GM23338 (cell line): ENCODE results near the gene KRTAP4-3. TPM values are rescaled to one million over a fixed set of nuclear protein-coding genes. Genes with fewer than 3 reads are reported as not detected.
"Not testable (repeated sequence)": the region's sequence is repeated elsewhere in the genome, so short reads cannot be mapped to it uniquely, and the experiment has no call there.

ENCODE experiments used
- ATAC-seq: fragments of 200-7000 bp; cut with Tn5 transposase; 3 replicates; pipeline ENCODE4 v1.9.1; 2020
- DNase-seq: peaks from one replicate; pipeline ENCODE4 v3.0.0-alpha.2; 2015; ENCODE audit warnings: low spot score
- H2AFZ ChIP-seq: fragments of 200-600 bp; sonication (generic); 2 replicates; pipeline ENCODE4 v1.8.0; 2016; ENCODE audit warnings: antibody characterized with exemption, mild to moderate bottlenecking, moderate library complexity
- H3F3A ChIP-seq: fragments of 200-600 bp; sonication (generic); replicated peaks from 2 replicates; pipeline ENCODE4 v1.8.0; 2017; ENCODE audit warnings: antibody characterized with exemption, mixed run types, low read depth
- H3K27ac ChIP-seq: fragments of 200-600 bp; sonication (generic); 2 replicates; pipeline ENCODE4 v1.6.1; 2016; ENCODE audit warnings: low read depth
- H3K27me3 ChIP-seq: fragments of 200-600 bp; sonication (generic); 2 replicates; pipeline ENCODE4 v1.8.0; 2016; ENCODE audit warnings: mild to moderate bottlenecking, mixed run types, moderate library complexity; ENCODE audit not compliant: insufficient read depth
- H3K36me3 ChIP-seq: fragments of 200-600 bp; sonication (generic); 2 replicates; pipeline ENCODE4 v1.8.0; 2016; ENCODE audit warnings: mild to moderate bottlenecking; ENCODE audit not compliant: insufficient read depth
- H3K4me1 ChIP-seq: fragments of 200-600 bp; sonication (generic); 2 replicates; pipeline ENCODE4 v1.8.0; 2016; ENCODE audit warnings: mild to moderate bottlenecking, moderate library complexity; ENCODE audit not compliant: insufficient read depth
- H3K4me2 ChIP-seq: fragments of 200-600 bp; sonication (generic); 2 replicates; pipeline ENCODE4 v1.7.1; 2017; ENCODE audit warnings: mixed run types
- H3K4me3 ChIP-seq: fragments of 200-600 bp; sonication (generic); 2 replicates; pipeline ENCODE4 v1.6.1; 2016; ENCODE audit warnings: mixed run types
- H3K79me2 ChIP-seq: fragments of 200-600 bp; sonication (generic); replicated peaks from 2 replicates; pipeline ENCODE4 v1.8.0; 2017; ENCODE audit warnings: mild to moderate bottlenecking; ENCODE audit not compliant: insufficient read depth
- H3K9me2 ChIP-seq: fragments of 200-600 bp; sonication (generic); 2 replicates; pipeline ENCODE4 v1.8.0; 2017; ENCODE audit not compliant: insufficient read depth
- H4K20me1 ChIP-seq: fragments of 200-600 bp; sonication (generic); replicated peaks from 2 replicates; pipeline ENCODE4 v1.8.0; 2017; ENCODE audit warnings: mild to moderate bottlenecking; ENCODE audit not compliant: insufficient read depth
- H3K27ac Mint-ChIP-seq: 2 replicates; pipeline ENCODE4 v1.8.0; 2020; ENCODE audit warnings: inconsistent platforms, mild to moderate bottlenecking, moderate library complexity, mixed read lengths
- H3K27me3 Mint-ChIP-seq: 3 replicates; pipeline ENCODE4 v1.8.0; 2022; ENCODE audit warnings: low read depth, mild to moderate bottlenecking, moderate library complexity, mixed read lengths, inconsistent platforms; ENCODE audit not compliant: insufficient read depth, poor library complexity
- H3K36me3 Mint-ChIP-seq: 3 replicates; pipeline ENCODE4 v1.8.0; 2021; ENCODE audit warnings: low read depth, mild to moderate bottlenecking, inconsistent platforms, moderate library complexity, mixed read lengths
- H3K4me1 Mint-ChIP-seq: 3 replicates; pipeline ENCODE4 v1.8.0; 2020; ENCODE audit warnings: mild to moderate bottlenecking, inconsistent platforms, mixed read lengths
- H3K4me3 Mint-ChIP-seq: 3 replicates; pipeline ENCODE4 v1.8.0; 2021; ENCODE audit warnings: moderate library complexity, mild to moderate bottlenecking, inconsistent platforms, mixed read lengths
- H3K9me3 Mint-ChIP-seq: 3 replicates; pipeline ENCODE4 v1.8.0; 2020; ENCODE audit warnings: moderate library complexity, mild to moderate bottlenecking, inconsistent platforms, mixed read lengths
- CREB1 ChIP-seq: fragments of 250-450 bp; sonication (Bioruptor Pico); IDR thresholded peaks from 2 replicates; pipeline ENCODE4 v1.5.0; 2020; ENCODE audit warnings: low read depth, mild to moderate bottlenecking, moderate library complexity
- ETS1 ChIP-seq: IDR thresholded peaks from 2 replicates; pipeline ENCODE4 v1.6.1; 2016; ENCODE audit warnings: antibody characterized with exemption
- EZH2phosphoT487 ChIP-seq: fragments of 200-600 bp; sonication (generic); IDR thresholded peaks from one replicate; pipeline ENCODE4 v1.8.1; 2018; ENCODE audit warnings: antibody characterized with exemption; ENCODE audit not compliant: unreplicated experiment
- REST ChIP-seq: IDR thresholded peaks from one replicate; pipeline ENCODE4 v1.6.1; 2018; ENCODE audit warnings: antibody characterized with exemption; ENCODE audit not compliant: unreplicated experiment
- ZNF114 ChIP-seq: fragments of 250-450 bp; sonication (Bioruptor Pico); IDR thresholded peaks from 2 replicates; pipeline ENCODE4 v1.5.0; 2020; ENCODE audit warnings: mild to moderate bottlenecking, moderate library complexity
- polyA plus RNA-seq: library from polyadenylated mRNA; unstranded; fragments of >200 nt; fragmentation: Nextera tagmentation; extraction: Ambion mirVana; gene quantifications from 2 replicates; pipeline ENCODE4 v1.2.1, GENCODE V29; 2016
- total RNA-seq: library from RNA; depleted of rRNA; stranded (reverse); fragments of >200 nt; shearing (Covaris generic); gene quantifications from 2 replicates; pipeline ENCODE4 v1.2.3, GENCODE V29; 2014

Gene KRTAP4-3
- total and polyA plus RNA-seq, 2 experiments from 2014 or later: not detected

GRCh38 chr17:41190328-41190727, 22.3 kb upstream of the KRTAP4-3 start:
- H3F3A ChIP-seq: no peaks in the 10 kb centered on the region
- H3K27ac ChIP-seq: no peak overlapping the region
- H3K27ac Mint-ChIP-seq: no peak overlapping the region
- no peaks in the 10 kb centered on the region for H3K79me2 ChIP-seq
- no peak overlapping the region for H3K4me3 Mint-ChIP-seq
- peaks cover 4% of the 10 kb centered on the region; the same call in 2 of the 3 replicates for H3K9me3 Mint-ChIP-seq
- H3K27me3 Mint-ChIP-seq: no peaks in the 10 kb centered on the region
- H3K4me1 ChIP-seq: no peaks in the 10 kb centered on the region
- no peaks in the 10 kb centered on the region for H3K27me3 ChIP-seq
- H2AFZ ChIP-seq: no peak overlapping the region
- no peaks in the 10 kb centered on the region for H4K20me1 ChIP-seq
- DNase-seq: no peak
- H3K4me1 Mint-ChIP-seq: no peaks in the 10 kb centered on the region; the same call in 2 of the 3 replicates
- H3K36me3 Mint-ChIP-seq: no peaks in the 10 kb centered on the region
- TF ChIP-seq EZH2phosphoT487 (no peak), ZNF114 (no peak), CREB1 (no peak)
- H3K36me3 ChIP-seq: no peaks in the 10 kb centered on the region
- H3K4me2 ChIP-seq: no peak overlapping the region
- H3K4me3 ChIP-seq: no peak overlapping the region
- no peaks in the 10 kb centered on the region for H3K9me2 ChIP-seq
- no peak for ATAC-seq

GRCh38 chr17:41189837-41190318, 21.9 kb upstream of the KRTAP4-3 start, which contains the start of gene KRTAP9-1:
TSS of gene KRTAP9-1 (plus strand) at chr17:41189887. CDS start at chr17:41189887, 0 bp downstream.
- H2AFZ ChIP-seq, H3K4me3 Mint-ChIP-seq, DNase-seq, H3K27ac Mint-ChIP-seq, ATAC-seq, H3K79me2 ChIP-seq, H3K27me3 ChIP-seq, H3K36me3 ChIP-seq, H3K4me3 ChIP-seq, H3F3A ChIP-seq, H3K9me2 ChIP-seq, H3K4me2 ChIP-seq, H3K4me1 ChIP-seq, H3K27ac ChIP-seq, H3K4me1 Mint-ChIP-seq, H3K36me3 Mint-ChIP-seq, H4K20me1 ChIP-seq, H3K27me3 Mint-ChIP-seq, H3K9me3 Mint-ChIP-seq: not testable (repeated sequence)

- peak; percentile 33 for TF ChIP-seq REST
- TF ChIP-seq ETS1: no peak
- no peak for ATAC-seq
- Histone ChIP-seq H3K9me2 (no peaks in the 10 kb centered on the region), H3K79me2 (no peaks in the 10 kb centered on the region), H3K27ac (no peak overlapping the region), H3K27me3 (no peaks in the 10 kb centered on the region), H3F3A (no peaks in the 10 kb centered on the region), H3K4me2 (no peak overlapping the region), H3K4me3 (no peak overlapping the region), H2AFZ (no peak overlapping the region), H3K36me3 (no peaks in the 10 kb centered on the region), H4K20me1 (no peaks in the 10 kb centered on the region), H3K4me1 (no peaks in the 10 kb centered on the region)
- no peaks in the 10 kb centered on the region for H3K9me3 Mint-ChIP-seq
- no peak for DNase-seq
- H3K36me3 Mint-ChIP-seq: no peaks in the 10 kb centered on the region
- H3K4me3 Mint-ChIP-seq: no peak overlapping the region
- no peaks in the 10 kb centered on the region; the same call in 2 of the 3 replicates for H3K4me1 Mint-ChIP-seq
- H3K27me3 Mint-ChIP-seq: no peaks in the 10 kb centered on the region
- H3K27ac Mint-ChIP-seq: no peak overlapping the region
Measured at GRCh38 chr17:41186872-41187271, 18.9 kb upstream of the KRTAP4-3 start.
